Left renal pelvis (tissue), 4 donors: ENCODE results near the gene AMY1A. TPM values are rescaled to one million over a fixed set of nuclear protein-coding genes. Genes with fewer than 3 reads are reported as not detected.
"Not testable (repeated sequence)": the region's sequence is repeated elsewhere in the genome, so short reads cannot be mapped to it uniquely, and the experiment has no call there.

ENCODE experiments used
- DNase-seq, 4 donors: peaks; one replicate each; pipeline ENCODE4 v3.0.0-alpha.2; 2013; ENCODE audit warnings: low read depth in 4 of 4, low spot score in 3 of 4
- polyA plus RNA-seq, 4 donors: library from polyadenylated mRNA; unstranded; fragments of 120-200 nt; gene quantifications; one replicate each; pipeline ENCODE4 v1.2.1, GENCODE V29; 2013; ENCODE audit not compliant: insufficient read length in 4 of 4

Gene AMY1A
- polyA plus RNA-seq, result under 1 TPM in 1 of 4 donors, not detected in 3; 0.47 TPM

DNA sequence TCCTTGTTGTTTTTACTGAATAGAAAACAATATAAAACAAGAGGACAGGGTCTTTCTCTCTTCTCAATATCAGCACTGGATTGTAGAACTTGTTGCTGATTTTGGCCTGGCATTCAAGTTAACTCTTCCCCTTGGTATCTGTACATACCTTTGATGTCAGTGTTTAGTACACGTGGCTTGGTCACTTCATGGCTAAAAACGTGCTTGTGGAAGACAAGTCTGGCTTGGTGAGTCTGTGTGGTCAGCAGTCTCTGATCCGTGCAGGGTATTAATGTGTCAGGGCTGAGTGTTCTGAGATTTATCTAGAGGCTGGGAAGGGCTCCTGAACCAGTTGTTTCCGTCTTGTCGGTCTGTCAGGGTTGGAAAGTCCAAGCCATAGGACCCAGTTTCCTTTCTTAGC, at the start of gene AMY1A:
AMY1A (plus strand) TSS at position 301 of the 400 bp plus-strand sequence. CDS start 571 bp downstream, outside the sequence.
- not testable (repeated sequence) for DNase-seq

DNA sequence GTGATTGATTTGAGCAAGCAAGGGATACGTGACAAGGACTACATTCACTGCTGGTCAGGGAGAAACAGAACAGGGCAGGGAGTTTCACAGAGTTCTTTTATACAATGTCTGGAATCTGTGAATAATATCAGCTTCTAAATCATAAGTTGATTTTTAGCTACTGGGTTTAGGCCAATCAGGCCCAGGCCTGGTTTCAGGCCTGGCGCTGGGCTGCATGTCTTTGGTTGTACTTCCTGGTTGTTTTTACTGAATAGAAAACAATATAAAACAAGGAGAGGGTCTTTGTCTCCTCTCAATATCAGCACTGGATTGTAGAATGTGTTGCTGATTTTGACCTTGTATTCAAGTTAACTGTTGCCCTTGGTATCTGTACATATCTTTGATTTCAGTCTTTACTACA, 39.2 kb upstream of the AMY1A start:
- no peak for DNase-seq

DNA sequence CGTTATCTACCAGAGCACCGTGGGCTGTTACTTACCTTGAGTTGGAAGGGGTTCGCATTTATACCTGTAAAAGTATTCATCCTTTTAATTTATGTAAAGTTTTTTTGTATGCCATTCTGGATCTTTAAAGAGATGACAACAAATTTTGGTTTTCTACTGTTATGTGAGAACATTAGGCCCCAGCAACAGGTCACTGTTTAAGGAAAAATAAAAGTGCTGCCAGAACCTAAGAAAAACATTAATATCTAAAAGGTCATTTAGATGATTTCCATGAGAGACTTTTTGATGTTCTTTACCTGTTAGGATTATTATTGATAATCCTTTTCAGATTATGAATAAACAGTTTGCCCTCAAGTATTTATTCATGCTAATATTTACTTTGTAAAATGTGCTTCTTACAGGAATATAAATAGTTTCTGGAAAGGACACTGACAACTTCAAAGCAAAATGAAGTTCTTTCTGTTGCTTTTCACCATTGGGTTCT, 38.5 kb upstream of the AMY1A start, which contains the start of gene AMY2A:
AMY2A (plus strand) TSS at position 434 of the 484 bp plus-strand sequence; CDS start at position 448, 14 bp downstream.
- not testable (repeated sequence) for DNase-seq

DNA sequence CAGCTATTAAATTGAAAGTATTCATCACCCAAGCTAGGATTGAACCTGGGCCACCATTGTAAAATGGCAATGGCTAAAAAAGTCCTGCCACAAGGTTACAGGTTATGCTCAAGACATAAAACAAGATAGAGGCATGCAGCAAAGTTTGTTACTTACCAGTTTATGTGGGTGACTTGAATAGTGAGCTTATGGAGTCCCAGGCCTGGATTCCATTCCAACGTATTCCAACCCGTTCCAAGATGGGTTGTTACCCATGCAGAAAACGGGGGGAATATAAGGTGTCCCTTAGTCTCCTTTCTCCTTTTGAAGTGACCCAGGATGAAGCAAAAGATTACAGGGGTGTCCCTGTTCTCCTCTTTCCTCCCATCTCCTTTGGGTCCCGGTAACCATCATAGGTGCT, 28.1 kb upstream of the AMY1A start:
- DNase-seq, result not testable (repeated sequence)

DNA sequence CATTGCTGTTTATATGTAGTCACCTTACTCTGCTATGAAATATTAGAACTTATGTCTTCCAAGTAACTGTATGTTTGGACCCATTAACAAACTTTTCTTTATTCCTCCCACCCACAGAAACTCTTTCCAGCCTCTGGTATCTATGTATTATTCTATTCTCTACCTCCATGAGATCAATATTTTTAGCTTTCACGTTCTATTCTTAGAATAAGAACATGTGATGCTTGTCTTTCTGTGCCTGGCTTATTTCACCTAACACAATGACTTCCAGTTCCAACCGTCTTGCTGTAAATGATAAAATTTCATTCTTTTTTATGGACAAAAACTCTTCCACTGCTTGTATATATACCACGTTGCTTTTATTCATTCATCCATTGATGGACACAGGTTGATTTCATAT, 14.4 kb upstream of the AMY1A start:
- DNase-seq, result not testable (repeated sequence)

DNA sequence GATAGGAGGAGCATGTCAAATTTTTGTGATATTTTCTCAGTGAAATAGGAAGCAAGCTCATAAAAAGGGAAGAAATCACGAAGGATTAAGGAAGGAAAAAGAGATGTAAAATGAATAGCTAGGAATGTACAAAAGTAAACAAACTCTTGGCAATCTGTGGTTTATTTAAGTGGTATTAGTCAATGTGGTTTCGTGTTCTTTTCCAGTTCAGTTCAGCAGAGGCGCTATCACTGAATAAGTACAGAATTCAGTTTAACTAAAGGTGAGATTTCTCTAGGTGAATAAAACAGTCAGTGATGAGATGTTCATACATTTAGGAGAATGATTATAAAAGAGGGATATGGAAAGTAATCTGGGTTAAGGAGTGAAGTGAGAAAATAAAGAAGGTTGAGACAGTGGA, 11.7 kb upstream of the AMY1A start:
- not testable (repeated sequence) for DNase-seq

DNA sequence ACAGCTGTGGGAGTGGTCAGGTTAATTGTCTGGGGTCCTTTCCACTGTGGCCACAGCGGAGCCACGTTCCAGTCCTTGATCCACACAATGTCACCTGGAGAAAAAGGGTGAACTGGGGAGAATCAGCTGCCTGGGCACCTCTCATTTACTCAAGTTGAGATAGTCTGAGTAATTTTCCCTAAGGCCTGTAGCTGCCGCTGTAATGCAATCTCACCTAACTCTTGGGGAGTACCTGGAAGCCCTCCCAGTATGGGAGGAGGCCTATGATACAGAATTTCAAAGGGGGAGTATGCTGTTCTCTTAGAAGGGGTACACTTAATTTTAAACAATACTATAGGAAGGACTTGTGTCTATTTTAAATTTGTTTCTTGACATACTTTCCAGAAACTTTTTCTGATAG, 5.3 kb upstream of the AMY1A start:
- DNase-seq, result not testable (repeated sequence)

DNA sequence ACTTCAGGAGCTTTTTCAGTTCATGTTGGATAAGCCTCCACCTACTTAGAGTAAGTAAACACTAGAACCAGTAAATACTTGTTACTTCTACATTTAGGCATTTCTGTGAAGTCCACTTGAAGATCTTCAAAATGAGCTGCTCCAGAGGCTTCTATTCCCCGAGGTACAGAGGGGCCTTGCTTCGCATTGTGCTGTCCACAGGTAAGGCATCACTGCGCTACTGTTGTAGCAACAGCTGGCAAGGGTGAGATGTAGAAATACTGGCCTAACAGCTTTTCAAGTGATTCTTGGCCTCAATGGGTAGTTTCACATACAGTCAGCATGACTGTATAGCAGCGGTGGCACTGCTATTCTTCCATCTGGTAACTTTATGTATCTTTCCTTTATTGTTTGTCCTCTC, 4.7 kb upstream of the AMY1A start:
- not testable (repeated sequence) for DNase-seq

DNA sequence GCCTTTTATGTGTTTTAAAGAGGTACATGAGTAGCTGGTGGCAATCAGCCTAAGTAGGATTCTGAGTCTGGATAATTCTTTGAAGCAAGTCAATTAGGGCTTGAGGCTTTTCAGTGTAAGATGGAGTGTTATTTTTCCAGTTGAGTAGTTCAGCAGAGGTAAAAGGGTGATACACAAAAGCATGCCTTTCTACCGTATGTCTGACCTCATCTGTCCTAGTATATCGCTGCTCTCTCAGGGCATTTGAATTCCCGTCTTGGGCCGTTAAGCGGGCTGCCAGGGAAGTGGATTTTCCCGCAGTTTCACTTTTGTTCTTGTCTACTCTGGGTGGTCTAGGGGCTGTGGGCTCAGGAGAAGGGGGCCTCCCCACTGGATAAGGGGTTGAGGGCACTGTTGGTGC, 1.4 kb upstream of the AMY1A start:
- DNase-seq, result not testable (repeated sequence)

DNA sequence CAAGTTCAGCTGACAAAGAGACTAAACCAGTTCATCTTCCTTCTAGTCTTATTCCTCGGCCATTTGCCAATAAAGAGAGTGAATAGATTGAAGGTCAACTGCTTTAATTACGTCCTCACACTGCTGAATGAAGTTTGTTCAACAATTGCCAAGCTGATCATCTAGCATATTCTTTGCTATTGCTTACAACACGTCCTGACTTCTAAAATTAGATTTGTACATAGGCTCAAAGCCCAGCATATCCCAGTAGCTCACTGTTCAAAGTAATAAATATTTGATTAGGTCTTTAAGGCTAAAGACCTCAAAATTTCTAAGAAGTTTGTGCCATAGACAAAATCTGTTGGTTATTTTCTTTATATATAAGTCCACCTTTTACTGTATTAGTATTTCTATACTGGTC, 20.8 kb downstream of the AMY1A start:
- not testable (repeated sequence) for DNase-seq

DNA sequence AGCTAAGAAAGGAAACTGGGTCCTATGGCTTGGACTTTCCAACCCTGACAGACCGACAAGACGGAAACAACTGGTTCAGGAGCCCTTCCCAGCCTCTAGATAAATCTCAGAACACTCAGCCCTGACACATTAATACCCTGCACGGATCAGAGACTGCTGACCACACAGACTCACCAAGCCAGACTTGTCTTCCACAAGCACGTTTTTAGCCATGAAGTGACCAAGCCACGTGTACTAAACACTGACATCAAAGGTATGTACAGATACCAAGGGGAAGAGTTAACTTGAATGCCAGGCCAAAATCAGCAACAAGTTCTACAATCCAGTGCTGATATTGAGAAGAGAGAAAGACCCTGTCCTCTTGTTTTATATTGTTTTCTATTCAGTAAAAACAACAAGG, 40.5 kb downstream of the AMY1A start, which contains the start of gene AMY1B:
AMY1B (minus strand) TSS at position 101 of the 400 bp plus-strand sequence. CDS start 571 bp downstream, outside the sequence.
- DNase-seq, result not testable (repeated sequence)

DNA sequence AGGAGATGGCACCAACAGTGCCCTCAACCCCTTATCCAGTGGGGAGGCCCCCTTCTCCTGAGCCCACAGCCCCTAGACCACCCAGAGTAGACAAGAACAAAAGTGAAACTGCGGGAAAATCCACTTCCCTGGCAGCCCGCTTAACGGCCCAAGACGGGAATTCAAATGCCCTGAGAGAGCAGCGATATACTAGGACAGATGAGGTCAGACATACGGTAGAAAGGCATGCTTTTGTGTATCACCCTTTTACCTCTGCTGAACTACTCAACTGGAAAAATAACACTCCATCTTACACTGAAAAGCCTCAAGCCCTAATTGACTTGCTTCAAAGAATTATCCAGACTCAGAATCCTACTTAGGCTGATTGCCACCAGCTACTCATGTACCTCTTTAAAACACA, 41.9 kb downstream of the AMY1A start:
- DNase-seq, result not testable (repeated sequence)

DNA sequence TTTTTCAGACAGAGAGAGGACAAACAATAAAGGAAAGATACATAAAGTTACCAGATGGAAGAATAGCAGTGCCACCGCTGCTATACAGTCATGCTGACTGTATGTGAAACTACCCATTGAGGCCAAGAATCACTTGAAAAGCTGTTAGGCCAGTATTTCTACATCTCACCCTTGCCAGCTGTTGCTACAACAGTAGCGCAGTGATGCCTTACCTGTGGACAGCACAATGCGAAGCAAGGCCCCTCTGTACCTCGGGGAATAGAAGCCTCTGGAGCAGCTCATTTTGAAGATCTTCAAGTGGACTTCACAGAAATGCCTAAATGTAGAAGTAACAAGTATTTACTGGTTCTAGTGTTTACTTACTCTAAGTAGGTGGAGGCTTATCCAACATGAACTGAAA, 45.1 kb downstream of the AMY1A start:
- DNase-seq, result not testable (repeated sequence)

DNA sequence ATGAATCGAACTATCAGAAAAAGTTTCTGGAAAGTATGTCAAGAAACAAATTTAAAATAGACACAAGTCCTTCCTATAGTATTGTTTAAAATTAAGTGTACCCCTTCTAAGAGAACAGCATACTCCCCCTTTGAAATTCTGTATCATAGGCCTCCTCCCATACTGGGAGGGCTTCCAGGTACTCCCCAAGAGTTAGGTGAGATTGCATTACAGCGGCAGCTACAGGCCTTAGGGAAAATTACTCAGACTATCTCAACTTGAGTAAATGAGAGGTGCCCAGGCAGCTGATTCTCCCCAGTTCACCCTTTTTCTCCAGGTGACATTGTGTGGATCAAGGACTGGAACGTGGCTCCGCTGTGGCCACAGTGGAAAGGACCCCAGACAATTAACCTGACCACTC, 45.7 kb downstream of the AMY1A start:
- DNase-seq, result not testable (repeated sequence)

DNA sequence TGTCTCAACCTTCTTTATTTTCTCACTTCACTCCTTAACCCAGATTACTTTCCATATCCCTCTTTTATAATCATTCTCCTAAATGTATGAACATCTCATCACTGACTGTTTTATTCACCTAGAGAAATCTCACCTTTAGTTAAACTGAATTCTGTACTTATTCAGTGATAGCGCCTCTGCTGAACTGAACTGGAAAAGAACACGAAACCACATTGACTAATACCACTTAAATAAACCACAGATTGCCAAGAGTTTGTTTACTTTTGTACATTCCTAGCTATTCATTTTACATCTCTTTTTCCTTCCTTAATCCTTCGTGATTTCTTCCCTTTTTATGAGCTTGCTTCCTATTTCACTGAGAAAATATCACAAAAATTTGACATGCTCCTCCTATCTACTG, 52.1 kb downstream of the AMY1A start:
- DNase-seq, result not testable (repeated sequence)

DNA sequence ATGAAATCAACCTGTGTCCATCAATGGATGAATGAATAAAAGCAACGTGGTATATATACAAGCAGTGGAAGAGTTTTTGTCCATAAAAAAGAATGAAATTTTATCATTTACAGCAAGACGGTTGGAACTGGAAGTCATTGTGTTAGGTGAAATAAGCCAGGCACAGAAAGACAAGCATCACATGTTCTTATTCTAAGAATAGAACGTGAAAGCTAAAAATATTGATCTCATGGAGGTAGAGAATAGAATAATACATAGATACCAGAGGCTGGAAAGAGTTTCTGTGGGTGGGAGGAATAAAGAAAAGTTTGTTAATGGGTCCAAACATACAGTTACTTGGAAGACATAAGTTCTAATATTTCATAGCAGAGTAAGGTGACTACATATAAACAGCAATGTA, 54.8 kb downstream of the AMY1A start:
- not testable (repeated sequence) for DNase-seq

Other genes starting within 250 kb of the AMY1A start
- gene RNPC3, start 130.1 kb upstream of the AMY1A start, polyA plus RNA-seq, result 10 to 100 TPM; 22.7 to 94.4 (median 48.5) TPM
- gene AMY2B, start 84.2 kb upstream of the AMY1A start, polyA plus RNA-seq, result 10 to 100 TPM in 3 of 4 donors, 1 to 10 TPM in 1; 8.9 to 61.4 (median 35.1) TPM
- under 1 TPM in 3 of 4 donors, not detected in 1; 0.10 to 0.47 (median 0.23) TPM for gene AMY2A, start 38.3 kb upstream of the AMY1A start, polyA plus RNA-seq
- under 1 TPM in 2 of 4 donors, not detected in 2; 0.11 to 0.29 TPM for gene AMY1B, start 40.5 kb downstream of the AMY1A start, polyA plus RNA-seq
- gene AMY1C, start 94.1 kb downstream of the AMY1A start, polyA plus RNA-seq, result not detected